GM23338 (cell line): ENCODE data around the gene STARD8. TPM values are rescaled to one million over a fixed set of nuclear protein-coding genes. Genes with fewer than 3 reads are reported as not detected.

Experiments
- ATAC-seq: fragments of 200-7000 bp; cut with Tn5 transposase; 3 replicates; pipeline ENCODE4 v1.9.1; 2020
- DNase-seq: peaks from one replicate; pipeline ENCODE4 v3.0.0-alpha.2; 2015; ENCODE audit warnings: low spot score
- H2AFZ ChIP-seq: fragments of 200-600 bp; sonication (generic); 2 replicates; pipeline ENCODE4 v1.8.0; 2016; ENCODE audit warnings: antibody characterized with exemption, mild to moderate bottlenecking, moderate library complexity
- H3F3A ChIP-seq: fragments of 200-600 bp; sonication (generic); replicated peaks from 2 replicates; pipeline ENCODE4 v1.8.0; 2017; ENCODE audit warnings: antibody characterized with exemption, mixed run types, low read depth
- H3K27ac ChIP-seq: fragments of 200-600 bp; sonication (generic); 2 replicates; pipeline ENCODE4 v1.6.1; 2016; ENCODE audit warnings: low read depth
- H3K27me3 ChIP-seq: fragments of 200-600 bp; sonication (generic); 2 replicates; pipeline ENCODE4 v1.8.0; 2016; ENCODE audit warnings: mild to moderate bottlenecking, mixed run types, moderate library complexity; ENCODE audit not compliant: insufficient read depth
- H3K36me3 ChIP-seq: fragments of 200-600 bp; sonication (generic); 2 replicates; pipeline ENCODE4 v1.8.0; 2016; ENCODE audit warnings: mild to moderate bottlenecking; ENCODE audit not compliant: insufficient read depth
- H3K4me1 ChIP-seq: fragments of 200-600 bp; sonication (generic); 2 replicates; pipeline ENCODE4 v1.8.0; 2016; ENCODE audit warnings: mild to moderate bottlenecking, moderate library complexity; ENCODE audit not compliant: insufficient read depth
- H3K4me2 ChIP-seq: fragments of 200-600 bp; sonication (generic); 2 replicates; pipeline ENCODE4 v1.7.1; 2017; ENCODE audit warnings: mixed run types
- H3K4me3 ChIP-seq: fragments of 200-600 bp; sonication (generic); 2 replicates; pipeline ENCODE4 v1.6.1; 2016; ENCODE audit warnings: mixed run types
- H3K79me2 ChIP-seq: fragments of 200-600 bp; sonication (generic); replicated peaks from 2 replicates; pipeline ENCODE4 v1.8.0; 2017; ENCODE audit warnings: mild to moderate bottlenecking; ENCODE audit not compliant: insufficient read depth
- H3K9me2 ChIP-seq: fragments of 200-600 bp; sonication (generic); 2 replicates; pipeline ENCODE4 v1.8.0; 2017; ENCODE audit not compliant: insufficient read depth
- H4K20me1 ChIP-seq: fragments of 200-600 bp; sonication (generic); replicated peaks from 2 replicates; pipeline ENCODE4 v1.8.0; 2017; ENCODE audit warnings: mild to moderate bottlenecking; ENCODE audit not compliant: insufficient read depth
- H3K27ac Mint-ChIP-seq: 2 replicates; pipeline ENCODE4 v1.8.0; 2020; ENCODE audit warnings: inconsistent platforms, mild to moderate bottlenecking, moderate library complexity, mixed read lengths
- H3K27me3 Mint-ChIP-seq: 3 replicates; pipeline ENCODE4 v1.8.0; 2022; ENCODE audit warnings: low read depth, mild to moderate bottlenecking, moderate library complexity, mixed read lengths, inconsistent platforms; ENCODE audit not compliant: insufficient read depth, poor library complexity
- H3K36me3 Mint-ChIP-seq: 3 replicates; pipeline ENCODE4 v1.8.0; 2021; ENCODE audit warnings: low read depth, mild to moderate bottlenecking, inconsistent platforms, moderate library complexity, mixed read lengths
- H3K4me1 Mint-ChIP-seq: 3 replicates; pipeline ENCODE4 v1.8.0; 2020; ENCODE audit warnings: mild to moderate bottlenecking, inconsistent platforms, mixed read lengths
- H3K4me3 Mint-ChIP-seq: 3 replicates; pipeline ENCODE4 v1.8.0; 2021; ENCODE audit warnings: moderate library complexity, mild to moderate bottlenecking, inconsistent platforms, mixed read lengths
- H3K9me3 Mint-ChIP-seq: 3 replicates; pipeline ENCODE4 v1.8.0; 2020; ENCODE audit warnings: moderate library complexity, mild to moderate bottlenecking, inconsistent platforms, mixed read lengths
- CREB1 ChIP-seq: fragments of 250-450 bp; sonication (Bioruptor Pico); IDR thresholded peaks from 2 replicates; pipeline ENCODE4 v1.5.0; 2020; ENCODE audit warnings: low read depth, mild to moderate bottlenecking, moderate library complexity
- CTCF ChIP-seq, 2 experiments: fragments of 200-600 bp in 1 of 2; sonication (generic) in 1 of 2; conservative IDR thresholded peaks; 2 replicates each; pipeline versions ENCODE4 v1.5.1 to v1.6.1; 2016 to 2017; ENCODE audit warnings: antibody characterized with exemption in 2 of 2, low read depth in 2 of 2, mild to moderate bottlenecking in 2 of 2, moderate library complexity in 1 of 2
- ETS1 ChIP-seq: IDR thresholded peaks from 2 replicates; pipeline ENCODE4 v1.6.1; 2016; ENCODE audit warnings: antibody characterized with exemption
- EZH2 ChIP-seq: fragments of 200-600 bp; sonication (generic); IDR thresholded peaks from one replicate; pipeline ENCODE4 v1.8.0; 2017; ENCODE audit warnings: antibody characterized with exemption, mild to moderate bottlenecking, low read depth; ENCODE audit not compliant: unreplicated experiment
- EZH2phosphoT487 ChIP-seq: fragments of 200-600 bp; sonication (generic); IDR thresholded peaks from one replicate; pipeline ENCODE4 v1.8.1; 2018; ENCODE audit warnings: antibody characterized with exemption; ENCODE audit not compliant: unreplicated experiment
- JUNB ChIP-seq: IDR thresholded peaks from one replicate; pipeline ENCODE4 v1.6.1; 2016; ENCODE audit warnings: antibody characterized with exemption; ENCODE audit not compliant: unreplicated experiment
- NANOG ChIP-seq: IDR thresholded peaks from 2 replicates; pipeline ENCODE4 v1.6.1; 2016; ENCODE audit warnings: antibody characterized with exemption, borderline replicate concordance
- POLR2AphosphoS5 ChIP-seq: IDR thresholded peaks from 2 replicates; pipeline ENCODE4 v1.6.1; 2016; ENCODE audit warnings: antibody characterized with exemption, low read depth
- ZNF114 ChIP-seq: fragments of 250-450 bp; sonication (Bioruptor Pico); IDR thresholded peaks from 2 replicates; pipeline ENCODE4 v1.5.0; 2020; ENCODE audit warnings: mild to moderate bottlenecking, moderate library complexity
- ZNF331 ChIP-seq: fragments of 250-450 bp; sonication (Bioruptor Pico); IDR thresholded peaks from 2 replicates; pipeline ENCODE4 v1.5.0; 2020; ENCODE audit warnings: low read depth, mild to moderate bottlenecking, moderate library complexity
- polyA plus RNA-seq: library from polyadenylated mRNA; unstranded; fragments of >200 nt; fragmentation: Nextera tagmentation; extraction: Ambion mirVana; gene quantifications from 2 replicates; pipeline ENCODE4 v1.2.1, GENCODE V29; 2016
- total RNA-seq: library from RNA; depleted of rRNA; stranded (reverse); fragments of >200 nt; shearing (Covaris generic); gene quantifications from 2 replicates; pipeline ENCODE4 v1.2.3, GENCODE V29; 2014

STARD8 gene
- total and polyA plus RNA-seq, 2 experiments from 2014 or later, result 0.74 to 5.6 TPM

GRCh38 chrX:68732906-68733493 is 85.5 kb downstream of the STARD8 start:
- peak overlapping the region; percentile 76; the same call in 1 of the 2 replicates for H2AFZ ChIP-seq
- H3K9me2 ChIP-seq, result no peaks in the 10 kb centered on the region
- no peaks in the 10 kb centered on the region for H3K79me2 ChIP-seq
- no peaks in the 10 kb centered on the region for H3K27me3 ChIP-seq
- no peaks in the 10 kb centered on the region for H3K4me1 Mint-ChIP-seq
- H3K4me2 ChIP-seq, result no peak overlapping the region
- H3K36me3 Mint-ChIP-seq, result no peaks in the 10 kb centered on the region
- no peak overlapping the region for H3K4me3 Mint-ChIP-seq
- H3K27me3 Mint-ChIP-seq, result no peaks in the 10 kb centered on the region
- no peaks in the 10 kb centered on the region for H4K20me1 ChIP-seq
- H3K4me3 ChIP-seq, result no peak overlapping the region
- H3K27ac Mint-ChIP-seq, result no peak overlapping the region
- no peak for TF ChIP-seq POLR2AphosphoS5
- no peak for TF ChIP-seq ZNF331 (CRISPR knock-in tag)
- no peak for TF ChIP-seq NANOG
- TF ChIP-seq JUNB, result no peak
- TF ChIP-seq CTCF (conservative IDR thresholded peaks at IDR 0.05; ENCODE audit: low read depth in 2 of 2), result peak; percentile 56 to 84
- no peaks in the 10 kb centered on the region for H3F3A ChIP-seq
- no peaks in the 10 kb centered on the region for H3K4me1 ChIP-seq
- DNase-seq, result peak; percentile 73
- peaks cover 3% of the 10 kb centered on the region for H3K9me3 Mint-ChIP-seq
- H3K36me3 ChIP-seq, result no peaks in the 10 kb centered on the region
- ATAC-seq, result peak; percentile 92
- H3K27ac ChIP-seq, result no peak overlapping the region

- no peaks in the 10 kb centered on the region for H3K36me3 ChIP-seq
- no peaks in the 10 kb centered on the region for H3K27me3 ChIP-seq
- no peak overlapping the region for H3K4me3 ChIP-seq
- Mint-ChIP-seq H3K4me3 (no peak overlapping the region), H3K27me3 (no peaks in the 10 kb centered on the region), H3K27ac (no peak overlapping the region), H3K4me1 (no peaks in the 10 kb centered on the region), H3K9me3 (peaks cover 3% of the 10 kb centered on the region), H3K36me3 (no peaks in the 10 kb centered on the region)
- ATAC-seq (no peak), DNase-seq (no peak)
- no peak overlapping the region for H3K4me2 ChIP-seq
- no peaks in the 10 kb centered on the region for H3K79me2 ChIP-seq
- no peaks in the 10 kb centered on the region for H3F3A ChIP-seq
- no peaks in the 10 kb centered on the region for H3K4me1 ChIP-seq
- no peaks in the 10 kb centered on the region for H3K9me2 ChIP-seq
- no peak overlapping the region for H3K27ac ChIP-seq
- no peak overlapping the region for H2AFZ ChIP-seq
- no peaks in the 10 kb centered on the region for H4K20me1 ChIP-seq
- TF ChIP-seq ZNF114 (CRISPR knock-in tag) (no peak), POLR2AphosphoS5 (no peak), NANOG (no peak), ETS1 (no peak), EZH2phosphoT487 (no peak), CTCF (conservative IDR thresholded peaks at IDR 0.05; ENCODE audit: low read depth in 2 of 2) (no peak), ZNF331 (CRISPR knock-in tag) (no peak), JUNB (no peak), EZH2 (no peak), CREB1 (CRISPR knock-in tag) (no peak)
Observed at GRCh38 chrX:68735266-68735665, 87.8 kb downstream of the STARD8 start.
